Ishikawa (cell line): ENCODE measurements around the gene C12orf57.

Experiments
- CEBPB ChIP-seq: IDR thresholded peaks from 2 replicates; pipeline ENCODE4 v1.6.1; 2012
- EP300 ChIP-seq: IDR thresholded peaks from 2 replicates; pipeline ENCODE4 v1.6.1; 2012; ENCODE audit warnings: borderline replicate concordance
- NFIC ChIP-seq: IDR thresholded peaks from 2 replicates; pipeline ENCODE4 v1.6.1; 2012
- RAD21 ChIP-seq: IDR thresholded peaks from 2 replicates; pipeline ENCODE4 v1.6.1; 2012; ENCODE audit warnings: low read depth
- TEAD4 ChIP-seq: IDR thresholded peaks from 2 replicates; pipeline ENCODE4 v1.6.1; 2012
- TF ChIP-seq, protein P1 (sequence below): IDR thresholded peaks from 2 replicates; pipeline ENCODE4 v1.6.1; 2012
- TF ChIP-seq, protein P2 (sequence below): IDR thresholded peaks from 2 replicates; pipeline ENCODE4 v1.6.1; 2012; ENCODE audit warnings: low read depth, mild to moderate bottlenecking

DNA sequence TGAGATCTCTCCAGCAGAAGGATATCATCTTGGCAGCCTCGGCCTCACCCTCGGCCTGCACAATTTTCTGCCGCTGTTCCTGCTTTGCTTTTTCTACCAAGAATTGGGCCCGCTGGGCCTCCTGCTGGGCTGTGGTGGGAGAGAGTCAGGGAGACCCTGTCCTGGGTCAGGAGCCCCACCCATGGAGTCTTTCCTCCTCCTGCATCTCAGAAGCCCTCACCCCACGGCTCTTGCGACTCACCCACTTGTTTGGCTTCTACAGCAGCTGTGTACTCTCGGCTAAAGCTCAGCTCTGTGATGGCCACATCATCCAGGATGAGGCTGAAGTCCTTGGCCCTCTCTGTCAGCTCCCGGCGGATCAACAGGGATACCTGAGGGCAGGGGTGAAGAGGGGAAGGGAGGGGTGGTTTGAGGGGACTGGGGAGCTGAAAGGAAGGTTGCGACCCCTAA is 23.9 kb downstream of the C12orf57 start:
- TF ChIP-seq TEAD4 (no peak), RAD21 (no peak), EP300 (no peak), CEBPB (no peak), NFIC (no peak)
- TF ChIP-seq, protein P1, sequence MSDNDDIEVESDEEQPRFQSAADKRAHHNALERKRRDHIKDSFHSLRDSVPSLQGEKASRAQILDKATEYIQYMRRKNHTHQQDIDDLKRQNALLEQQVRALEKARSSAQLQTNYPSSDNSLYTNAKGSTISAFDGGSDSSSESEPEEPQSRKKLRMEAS: no peak
- TF ChIP-seq, protein P2, sequence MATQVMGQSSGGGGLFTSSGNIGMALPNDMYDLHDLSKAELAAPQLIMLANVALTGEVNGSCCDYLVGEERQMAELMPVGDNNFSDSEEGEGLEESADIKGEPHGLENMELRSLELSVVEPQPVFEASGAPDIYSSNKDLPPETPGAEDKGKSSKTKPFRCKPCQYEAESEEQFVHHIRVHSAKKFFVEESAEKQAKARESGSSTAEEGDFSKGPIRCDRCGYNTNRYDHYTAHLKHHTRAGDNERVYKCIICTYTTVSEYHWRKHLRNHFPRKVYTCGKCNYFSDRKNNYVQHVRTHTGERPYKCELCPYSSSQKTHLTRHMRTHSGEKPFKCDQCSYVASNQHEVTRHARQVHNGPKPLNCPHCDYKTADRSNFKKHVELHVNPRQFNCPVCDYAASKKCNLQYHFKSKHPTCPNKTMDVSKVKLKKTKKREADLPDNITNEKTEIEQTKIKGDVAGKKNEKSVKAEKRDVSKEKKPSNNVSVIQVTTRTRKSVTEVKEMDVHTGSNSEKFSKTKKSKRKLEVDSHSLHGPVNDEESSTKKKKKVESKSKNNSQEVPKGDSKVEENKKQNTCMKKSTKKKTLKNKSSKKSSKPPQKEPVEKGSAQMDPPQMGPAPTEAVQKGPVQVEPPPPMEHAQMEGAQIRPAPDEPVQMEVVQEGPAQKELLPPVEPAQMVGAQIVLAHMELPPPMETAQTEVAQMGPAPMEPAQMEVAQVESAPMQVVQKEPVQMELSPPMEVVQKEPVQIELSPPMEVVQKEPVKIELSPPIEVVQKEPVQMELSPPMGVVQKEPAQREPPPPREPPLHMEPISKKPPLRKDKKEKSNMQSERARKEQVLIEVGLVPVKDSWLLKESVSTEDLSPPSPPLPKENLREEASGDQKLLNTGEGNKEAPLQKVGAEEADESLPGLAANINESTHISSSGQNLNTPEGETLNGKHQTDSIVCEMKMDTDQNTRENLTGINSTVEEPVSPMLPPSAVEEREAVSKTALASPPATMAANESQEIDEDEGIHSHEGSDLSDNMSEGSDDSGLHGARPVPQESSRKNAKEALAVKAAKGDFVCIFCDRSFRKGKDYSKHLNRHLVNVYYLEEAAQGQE: no peak
